Panc1 (cell line): Measurements from ENCODE around the gene TPRX1. TPM values are rescaled to one million over a fixed set of nuclear protein-coding genes. Genes with fewer than 3 reads are reported as not detected.

Experiments
- ATAC-seq: fragments of 200-7000 bp; cut with Tn5 transposase; 2 replicates; pipeline ENCODE4 v1.9.1; 2020; ENCODE audit warnings: mild to moderate bottlenecking, moderate library complexity
- BruUV-seq: library from RNA; stranded (reverse); fragments of 400-500 nt; replicated peaks from 2 replicates; lab custom pipeline; 2021; lab: Mats Ljungman, UMichigan
- CTCF ChIA-PET: fragments of 300-600 bp; sonication (Branson Sonifier 250); formaldehyde crosslinking; loops from one replicate; lab custom pipeline; 2022; ENCODE audit warnings: antibody characterized with exemption; lab: Charles Lee
- POLR2A ChIA-PET: fragments of 300-600 bp; sonication (Branson Sonifier 250); formaldehyde crosslinking; loops from one replicate; lab custom pipeline; 2022; ENCODE audit warnings: antibody characterized with exemption; lab: Charles Lee
- DNase-seq: peaks from one replicate; pipeline ENCODE4 v3.0.0-alpha.2; 2010; ENCODE audit warnings: low read depth, low spot score
- H3K27ac ChIP-seq: 2 replicates; pipeline ENCODE4 v1.5.1; 2011; ENCODE audit warnings: mild to moderate bottlenecking, low read length, inconsistent platforms
- H3K27me3 ChIP-seq: fragments of 200-500 bp; sonication (Bioruptor generic); 2 replicates; pipeline ENCODE4 v1.6.0; 2014; ENCODE audit warnings: low read length, inconsistent platforms; ENCODE audit not compliant: control insufficient read depth, insufficient read depth
- H3K36me3 ChIP-seq: fragments of 200-500 bp; sonication (Bioruptor generic); 2 replicates; pipeline ENCODE4 v1.5.1; 2014; ENCODE audit warnings: inconsistent platforms, mild to moderate bottlenecking, low read length, moderate library complexity; ENCODE audit not compliant: control insufficient read depth, insufficient read depth
- H3K4me1 ChIP-seq: 2 replicates; pipeline ENCODE4 v1.5.1; 2011; ENCODE audit warnings: inconsistent platforms, mild to moderate bottlenecking, low read length, moderate library complexity; ENCODE audit not compliant: control insufficient read depth, insufficient read depth
- H3K4me3 ChIP-seq, 2 experiments: 2 replicates each; pipeline ENCODE4 v1.5.1; 2011 to 2012; ENCODE audit warnings: low read depth in 2 of 2, low read length in 2 of 2, mild to moderate bottlenecking in 2 of 2, inconsistent platforms in 1 of 2, moderate library complexity in 1 of 2
- H3K9me3 ChIP-seq: fragments of 200-500 bp; sonication (Bioruptor generic); 2 replicates; pipeline ENCODE4 v1.5.1; 2014; ENCODE audit warnings: low read depth, mild to moderate bottlenecking, inconsistent platforms, low read length, moderate library complexity; ENCODE audit not compliant: control insufficient read depth, insufficient read depth
- POLR2AphosphoS5 ChIP-seq: IDR thresholded peaks from 2 replicates; pipeline ENCODE4 v1.6.1; 2012; ENCODE audit warnings: mild to moderate bottlenecking, low read depth, low read length, moderate library complexity
- SIN3A ChIP-seq: IDR thresholded peaks from 2 replicates; pipeline ENCODE4 v1.6.1; 2012; ENCODE audit warnings: low read depth, mild to moderate bottlenecking, low read length, moderate library complexity, borderline replicate concordance; ENCODE audit not compliant: insufficient read depth
- TCF7L2 ChIP-seq: IDR thresholded peaks from 2 replicates; pipeline ENCODE4 v1.6.1; 2011; ENCODE audit warnings: mild to moderate bottlenecking, low read depth, low read length, inconsistent platforms
- in situ Hi-C: cut with HindIII; loops from 2 replicates; pipeline ENCODE4 v1.10.0; 2016; ENCODE audit warnings: low sequenced_read_pairs, low pct_unique_long_range_greater_than_20kb
- intact Hi-C: fragments of 100-400 bp; cut with micrococcal nuclease; formaldehyde crosslinking; loops from one replicate; pipeline ENCODE4 v1.10.0; 2022; ENCODE audit not compliant: unreplicated experiment
- total RNA-seq: library from RNA; stranded (reverse); gene quantifications from one replicate; pipeline ENCODE4 v1.2.1, GENCODE V29; 2021; ENCODE audit not compliant: unreplicated experiment
- TF ChIP-seq, protein P1 (sequence below): fragments of 450-650 bp; IDR thresholded peaks from 2 replicates; pipeline ENCODE4 v1.5.1; 2017; ENCODE audit warnings: mild to moderate bottlenecking
- TF ChIP-seq, protein P2 (sequence below), 2 experiments: IDR thresholded peaks; 2 replicates each; pipeline ENCODE4 v1.6.1; 2011 to 2012; ENCODE audit warnings: low read depth in 2 of 2, control low read depth in 1 of 2, low read length in 1 of 2, mild to moderate bottlenecking in 1 of 2, moderate library complexity in 1 of 2; ENCODE audit not compliant: insufficient read depth in 1 of 2

The TPRX1 gene
- total RNA-seq, 1 experiment from 2014 or later = not detected

DNA sequence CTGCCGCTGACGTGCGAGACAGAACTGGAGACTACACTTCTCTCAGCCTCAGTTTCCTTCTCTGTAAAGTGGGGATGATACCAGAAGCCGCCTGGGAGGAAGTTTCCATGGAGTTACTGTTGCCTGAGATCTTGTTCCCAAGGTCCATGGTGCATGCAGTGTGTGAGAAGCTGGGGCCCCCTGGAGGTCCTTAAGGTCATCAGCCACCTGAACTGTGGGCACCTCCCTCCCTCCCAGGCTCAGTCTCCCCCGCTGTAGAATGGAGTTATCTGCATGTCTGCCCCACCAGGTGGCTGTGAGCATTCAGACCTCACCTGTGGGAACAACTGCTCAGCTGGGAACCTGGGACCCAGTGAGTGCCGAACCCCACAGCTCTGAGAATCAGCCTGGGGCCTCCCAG, 20.0 kb upstream of the TPRX1 start:
- ATAC-seq = no peak
- DNase-seq = no peak
- Histone ChIP-seq H3K27ac (no peak overlapping the region), H3K4me3 (no peak overlapping the region), H3K27me3 (no peaks in the 10 kb centered on the region), H3K4me1 (no peaks in the 10 kb centered on the region), H3K9me3 (no peaks in the 10 kb centered on the region), H3K36me3 (no peaks in the 10 kb centered on the region)
- intact Hi-C loops = no loop called here
- CTCF ChIA-PET = no interaction called here
- no TSS peak for BruUV-seq
- POLR2A ChIA-PET = no interaction called here
- TF ChIP-seq, protein P1, sequence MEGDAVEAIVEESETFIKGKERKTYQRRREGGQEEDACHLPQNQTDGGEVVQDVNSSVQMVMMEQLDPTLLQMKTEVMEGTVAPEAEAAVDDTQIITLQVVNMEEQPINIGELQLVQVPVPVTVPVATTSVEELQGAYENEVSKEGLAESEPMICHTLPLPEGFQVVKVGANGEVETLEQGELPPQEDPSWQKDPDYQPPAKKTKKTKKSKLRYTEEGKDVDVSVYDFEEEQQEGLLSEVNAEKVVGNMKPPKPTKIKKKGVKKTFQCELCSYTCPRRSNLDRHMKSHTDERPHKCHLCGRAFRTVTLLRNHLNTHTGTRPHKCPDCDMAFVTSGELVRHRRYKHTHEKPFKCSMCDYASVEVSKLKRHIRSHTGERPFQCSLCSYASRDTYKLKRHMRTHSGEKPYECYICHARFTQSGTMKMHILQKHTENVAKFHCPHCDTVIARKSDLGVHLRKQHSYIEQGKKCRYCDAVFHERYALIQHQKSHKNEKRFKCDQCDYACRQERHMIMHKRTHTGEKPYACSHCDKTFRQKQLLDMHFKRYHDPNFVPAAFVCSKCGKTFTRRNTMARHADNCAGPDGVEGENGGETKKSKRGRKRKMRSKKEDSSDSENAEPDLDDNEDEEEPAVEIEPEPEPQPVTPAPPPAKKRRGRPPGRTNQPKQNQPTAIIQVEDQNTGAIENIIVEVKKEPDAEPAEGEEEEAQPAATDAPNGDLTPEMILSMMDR = no peak
- TF ChIP-seq SIN3A (no peak), POLR2AphosphoS5 (no peak), TCF7L2 (no peak)
- TF ChIP-seq, protein P2, sequence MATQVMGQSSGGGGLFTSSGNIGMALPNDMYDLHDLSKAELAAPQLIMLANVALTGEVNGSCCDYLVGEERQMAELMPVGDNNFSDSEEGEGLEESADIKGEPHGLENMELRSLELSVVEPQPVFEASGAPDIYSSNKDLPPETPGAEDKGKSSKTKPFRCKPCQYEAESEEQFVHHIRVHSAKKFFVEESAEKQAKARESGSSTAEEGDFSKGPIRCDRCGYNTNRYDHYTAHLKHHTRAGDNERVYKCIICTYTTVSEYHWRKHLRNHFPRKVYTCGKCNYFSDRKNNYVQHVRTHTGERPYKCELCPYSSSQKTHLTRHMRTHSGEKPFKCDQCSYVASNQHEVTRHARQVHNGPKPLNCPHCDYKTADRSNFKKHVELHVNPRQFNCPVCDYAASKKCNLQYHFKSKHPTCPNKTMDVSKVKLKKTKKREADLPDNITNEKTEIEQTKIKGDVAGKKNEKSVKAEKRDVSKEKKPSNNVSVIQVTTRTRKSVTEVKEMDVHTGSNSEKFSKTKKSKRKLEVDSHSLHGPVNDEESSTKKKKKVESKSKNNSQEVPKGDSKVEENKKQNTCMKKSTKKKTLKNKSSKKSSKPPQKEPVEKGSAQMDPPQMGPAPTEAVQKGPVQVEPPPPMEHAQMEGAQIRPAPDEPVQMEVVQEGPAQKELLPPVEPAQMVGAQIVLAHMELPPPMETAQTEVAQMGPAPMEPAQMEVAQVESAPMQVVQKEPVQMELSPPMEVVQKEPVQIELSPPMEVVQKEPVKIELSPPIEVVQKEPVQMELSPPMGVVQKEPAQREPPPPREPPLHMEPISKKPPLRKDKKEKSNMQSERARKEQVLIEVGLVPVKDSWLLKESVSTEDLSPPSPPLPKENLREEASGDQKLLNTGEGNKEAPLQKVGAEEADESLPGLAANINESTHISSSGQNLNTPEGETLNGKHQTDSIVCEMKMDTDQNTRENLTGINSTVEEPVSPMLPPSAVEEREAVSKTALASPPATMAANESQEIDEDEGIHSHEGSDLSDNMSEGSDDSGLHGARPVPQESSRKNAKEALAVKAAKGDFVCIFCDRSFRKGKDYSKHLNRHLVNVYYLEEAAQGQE (IDR thresholded peaks at IDR 0.05; ENCODE audit: insufficient read depth in 1 of 2, low read depth in 2 of 2, low read length in 1 of 2) = no peak
- in situ Hi-C loops = no loop called here

DNA sequence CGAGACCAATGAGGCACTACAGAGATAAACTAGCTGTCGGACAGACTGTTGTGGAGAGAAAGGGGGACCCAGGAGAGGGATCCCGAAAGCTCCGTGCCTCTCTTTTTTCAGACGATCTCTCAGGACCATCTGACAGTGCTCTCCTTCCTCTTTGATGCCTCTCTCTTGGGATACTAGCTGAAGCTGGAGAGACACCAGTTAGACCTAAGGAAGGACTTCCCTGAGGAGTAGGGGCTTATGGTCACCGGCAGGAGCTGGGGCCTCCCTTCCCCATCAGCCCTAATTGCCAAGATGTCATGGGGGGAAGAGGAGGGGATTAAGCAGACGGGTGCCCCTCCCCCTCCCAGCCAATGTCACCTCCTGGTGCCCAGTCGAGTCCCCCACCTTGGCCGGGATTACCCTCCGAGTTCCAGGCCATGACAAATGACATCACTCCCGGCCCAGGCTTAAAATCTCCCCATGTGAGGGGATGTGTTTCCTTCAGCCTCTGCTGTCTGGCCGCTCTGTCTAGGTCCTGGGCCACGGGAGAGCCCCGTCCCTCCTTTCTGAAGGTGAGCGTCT, 17.2 kb upstream of the TPRX1 start, which contains the start of gene CRX:
CRX (plus strand) TSS at position 478 of the 561 bp plus-strand sequence. CDS start 12,507 bp downstream, outside the sequence.
- BruUV-seq = no TSS peak
- DNase-seq = no peak
- intact Hi-C loops = no loop called here
- H3K36me3 ChIP-seq = no peaks in the 10 kb centered on the region
- H3K9me3 ChIP-seq = no peaks in the 10 kb centered on the region
- POLR2A ChIA-PET = no interaction called here
- in situ Hi-C loops = no loop called here
- CTCF ChIA-PET = interaction anchor here (0.5 kb wide), 1 partner anchor 28 kb away, joined by 4 read pairs; no protein-coding TSS in a partner anchor
- no peaks in the 10 kb centered on the region for H3K4me1 ChIP-seq
- no peaks in the 10 kb centered on the region for H3K27me3 ChIP-seq
- no peak for ATAC-seq
- no peak within 1 kb of the TSS for H3K4me3 ChIP-seq
- no peak for TF ChIP-seq SIN3A
- no peak for TF ChIP-seq POLR2AphosphoS5
- TF ChIP-seq, protein P2 (IDR thresholded peaks at IDR 0.05; ENCODE audit: insufficient read depth in 1 of 2, low read depth in 2 of 2, low read length in 1 of 2) = no peak
- H3K27ac ChIP-seq = no peak within 1 kb of the TSS
